ENCODE data around the gene GAS6. TPM values are rescaled to one million over a fixed set of nuclear protein-coding genes. Genes with fewer than 3 reads are reported as not detected.

GAS6 gene
- total RNA-seq = 34.9 and 72.3 TPM in 2 replicates

DNA sequence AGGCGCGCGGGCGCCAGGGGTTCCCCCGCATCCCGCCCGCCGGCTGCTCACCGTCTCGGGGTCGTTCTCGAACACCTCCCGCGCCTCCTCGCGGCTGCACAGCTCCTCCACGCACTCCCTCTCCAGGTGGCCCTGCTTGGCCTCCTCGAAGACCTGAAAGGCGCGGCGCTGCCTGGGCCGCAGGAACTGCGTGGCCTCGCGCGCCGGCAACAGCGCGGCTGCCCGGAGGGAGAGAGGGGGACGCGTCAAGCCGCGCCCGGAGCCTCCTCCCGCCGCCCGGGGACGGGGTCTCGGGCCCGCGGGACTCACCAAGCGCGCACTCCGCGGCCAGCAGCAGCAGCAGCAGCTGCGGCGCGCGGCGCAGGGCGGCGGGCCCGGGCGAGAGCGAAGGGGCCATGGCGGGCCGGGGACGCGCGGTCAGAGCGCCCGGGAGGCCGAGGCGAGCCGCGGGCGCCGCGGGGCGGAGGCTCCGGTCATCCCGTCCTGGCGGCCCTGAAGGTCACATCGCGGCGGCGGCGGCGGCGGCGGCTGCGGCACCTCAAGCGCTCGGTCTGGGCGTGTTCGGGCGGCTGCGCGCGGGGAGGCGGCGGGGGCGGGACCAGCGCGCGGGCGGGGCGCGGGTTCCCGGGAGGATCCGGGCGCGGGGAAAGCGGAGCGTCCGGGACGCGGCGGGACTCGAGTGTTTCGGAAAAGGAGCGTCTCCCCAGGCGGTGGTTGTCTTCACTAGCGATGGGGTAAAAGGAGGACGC, at the start of gene GAS6:
GAS6 (minus strand) TSS at position 553 of the 749 bp plus-strand sequence; CDS start at position 397, 156 bp downstream.

Other genes starting within 250 kb of the GAS6 start
- not detected in 2 replicates for gene ATP4B, start 205.9 kb downstream of the GAS6 start, total RNA-seq
- not detected in 2 replicates for gene GRK1, start 196.9 kb downstream of the GAS6 start, total RNA-seq
- 1.00 and 3.4 TPM in 2 replicates for gene TMEM255B, start 104.8 kb downstream of the GAS6 start, total RNA-seq
- gene C13orf46, start 110.0 kb upstream of the GAS6 start, total RNA-seq = 0.43 TPM in 1 of 2 replicates, not detected in the other